HG03280 (cell line): ENCODE data around the gene MEGF11.

ENCODE experiments used
- ATAC-seq: cut with Tn5 transposase; IDR thresholded peaks from one replicate; pipeline ENCODE4 v1.9.1; 2021; ENCODE audit warnings: mild to moderate bottlenecking, moderate library complexity; ENCODE audit not compliant: unreplicated experiment

MEGF11 gene

DNA sequence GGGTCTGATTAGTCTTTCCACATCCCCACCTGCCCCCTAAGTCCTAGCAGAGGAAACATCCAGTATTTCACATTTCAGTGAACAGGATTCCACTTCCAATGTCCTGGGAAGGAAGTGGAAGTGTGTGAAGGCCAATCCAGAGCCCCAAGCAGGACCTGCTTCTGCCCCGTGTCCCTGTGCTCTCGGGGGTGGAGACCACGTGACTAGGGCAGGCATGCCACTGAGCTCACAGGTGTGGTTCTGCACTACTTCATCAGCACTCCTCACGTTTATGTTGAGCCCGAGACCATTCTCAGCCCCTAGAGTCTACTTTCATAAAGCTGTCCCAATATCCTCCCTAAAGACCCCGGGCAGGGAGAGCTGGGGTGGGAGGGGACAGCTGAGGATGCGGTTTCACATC lies 299.9 kb downstream of the MEGF11 start:
- ATAC-seq: no peak

DNA sequence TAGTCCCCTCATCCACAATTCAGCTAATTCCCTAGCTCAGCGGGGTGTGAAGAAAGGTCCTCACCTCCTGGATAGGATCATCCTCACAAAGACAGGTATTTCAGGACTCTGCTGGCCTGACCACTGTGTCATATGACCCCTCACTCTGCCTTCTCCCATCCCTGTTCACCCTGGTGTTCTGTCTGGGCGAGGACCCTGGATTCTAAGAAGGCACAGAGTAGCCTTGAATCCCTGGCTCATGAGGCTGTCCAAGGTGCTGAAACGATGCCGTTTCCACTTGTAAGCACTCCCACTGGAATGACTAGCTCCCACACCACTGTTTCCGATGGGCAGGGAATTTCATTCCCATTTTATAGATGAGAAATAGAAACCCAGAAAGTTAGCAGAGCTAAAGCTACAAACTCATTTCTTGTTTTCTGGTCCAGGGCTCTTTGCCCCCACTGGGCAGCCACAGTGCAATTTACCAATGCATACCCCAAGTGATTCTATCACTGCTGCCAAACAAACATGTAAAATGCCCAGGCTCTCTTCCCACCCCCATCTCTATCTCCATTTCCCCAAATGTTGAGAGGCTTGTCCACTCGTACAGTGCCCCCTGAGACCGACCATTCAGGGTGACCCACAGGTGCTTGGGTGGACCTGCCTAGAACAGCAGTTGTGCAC lies 301.0 kb downstream of the MEGF11 start:
- ATAC-seq: no peak

DNA sequence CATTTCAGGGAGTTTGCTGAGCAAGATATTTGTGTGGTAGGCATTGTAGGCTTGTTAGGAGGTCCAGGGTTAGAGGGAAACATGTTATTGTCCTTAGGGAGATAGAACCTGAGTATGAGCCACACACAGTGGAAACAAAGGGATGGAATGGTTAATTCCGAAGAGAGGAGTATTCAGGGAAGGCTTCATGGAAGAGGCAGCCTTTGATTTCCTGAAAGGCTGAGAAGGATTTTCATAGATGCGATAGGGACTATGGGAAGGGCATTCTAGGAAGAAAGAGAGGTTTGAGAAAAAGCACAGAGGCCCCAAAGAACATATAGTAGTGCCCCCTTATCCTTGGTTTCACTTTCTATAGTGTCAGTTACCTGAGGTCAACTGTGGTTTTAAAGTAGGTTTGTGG lies 302.5 kb downstream of the MEGF11 start:
- no peak for ATAC-seq

DNA sequence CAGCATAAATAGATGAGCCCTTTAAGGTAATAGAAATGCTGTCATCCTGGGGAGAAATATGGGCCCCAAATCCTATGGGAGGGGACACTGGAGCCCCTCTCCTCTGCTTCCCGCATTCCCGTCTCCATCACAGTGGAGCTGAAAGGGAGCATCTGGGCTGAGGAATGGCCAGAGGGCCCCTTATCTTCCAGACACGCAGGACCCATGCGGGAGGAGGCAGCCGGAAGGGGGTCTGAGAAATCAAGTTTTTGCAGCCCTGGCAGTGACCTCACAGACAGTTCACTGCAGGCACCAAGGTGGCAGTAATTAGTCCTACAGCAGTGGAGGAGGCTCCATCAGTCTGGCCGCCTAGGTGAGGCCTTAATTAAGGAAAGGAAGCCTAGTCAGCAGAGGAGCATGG lies 304.1 kb downstream of the MEGF11 start:
- ATAC-seq: no peak

DNA sequence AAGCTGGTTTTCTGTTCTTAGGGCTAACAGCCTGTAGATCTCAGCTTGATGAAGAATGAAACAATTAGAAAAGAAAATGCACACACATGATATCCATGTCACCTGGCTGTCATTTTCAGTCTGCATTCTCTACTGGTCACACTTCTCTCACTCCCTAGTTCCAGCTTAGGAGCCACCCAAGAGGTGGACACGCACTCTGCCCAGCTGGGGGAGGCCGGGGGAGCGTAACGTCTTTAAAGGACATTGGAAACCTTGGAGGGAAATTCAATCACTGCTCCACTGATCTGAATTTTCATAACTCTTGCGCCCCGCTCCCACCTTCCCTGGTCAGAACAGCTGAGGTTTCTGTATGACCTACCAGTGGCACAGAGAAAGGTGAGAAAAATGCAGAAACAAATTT lies 304.5 kb downstream of the MEGF11 start:
- ATAC-seq: no peak

DNA sequence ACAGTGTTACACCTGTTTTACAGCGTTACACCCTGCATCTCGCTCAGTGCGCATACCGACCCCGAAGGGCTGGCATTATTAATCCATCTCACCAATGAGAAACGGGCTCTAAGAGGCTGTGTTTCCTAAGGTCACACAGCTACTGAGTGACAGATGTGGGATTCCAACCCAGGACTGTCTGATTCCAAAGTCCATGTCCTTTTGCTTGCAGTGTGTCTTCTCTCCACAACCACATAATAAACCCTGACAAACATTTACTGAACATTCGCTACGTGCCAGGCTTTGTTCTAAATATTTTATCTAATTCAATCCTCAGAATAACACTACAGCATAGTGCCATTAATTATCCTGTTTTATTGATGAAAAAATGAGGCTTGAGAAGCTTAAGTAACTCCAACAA lies 305.2 kb downstream of the MEGF11 start:
- ATAC-seq: no peak

DNA sequence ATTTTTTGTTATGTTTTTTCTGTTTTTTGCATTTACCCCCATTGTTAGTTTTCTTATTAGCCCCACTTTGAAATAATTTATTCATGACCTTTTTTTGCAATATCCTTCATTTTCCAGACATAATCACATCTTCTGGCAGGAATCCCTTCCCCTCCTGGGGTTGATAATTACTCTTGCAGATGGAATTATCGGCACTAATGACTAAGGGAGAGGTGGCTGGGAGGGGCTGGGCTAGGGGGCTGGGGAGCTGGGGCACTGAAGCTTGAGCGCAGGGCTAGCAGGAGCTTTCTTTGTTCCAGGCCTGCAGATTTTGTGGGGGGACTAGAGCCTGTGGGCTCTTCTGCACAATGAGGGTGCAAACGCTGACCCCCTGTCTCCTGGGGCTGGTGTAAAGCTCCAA lies 306.5 kb downstream of the MEGF11 start:
- no peak for ATAC-seq

DNA sequence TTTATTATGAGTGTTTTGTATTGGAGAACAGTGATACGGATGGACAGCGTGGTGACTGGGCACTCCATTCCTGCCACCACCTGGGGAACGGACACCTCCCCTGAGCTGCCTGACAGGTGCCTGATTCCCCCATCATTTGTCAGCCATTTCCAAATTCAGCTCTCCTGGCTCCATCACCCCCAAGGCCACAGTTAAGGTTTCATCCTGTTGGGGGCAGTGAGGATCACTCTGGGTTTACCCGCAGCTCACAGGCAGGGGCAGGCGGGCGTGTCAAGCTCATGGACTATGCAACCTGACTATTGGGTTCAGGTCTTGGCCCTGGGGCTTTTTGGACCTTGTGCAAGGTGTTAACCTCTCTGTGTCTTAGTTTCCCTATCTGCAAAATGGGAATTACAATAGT lies 307.9 kb downstream of the MEGF11 start:
- ATAC-seq: no peak

DNA sequence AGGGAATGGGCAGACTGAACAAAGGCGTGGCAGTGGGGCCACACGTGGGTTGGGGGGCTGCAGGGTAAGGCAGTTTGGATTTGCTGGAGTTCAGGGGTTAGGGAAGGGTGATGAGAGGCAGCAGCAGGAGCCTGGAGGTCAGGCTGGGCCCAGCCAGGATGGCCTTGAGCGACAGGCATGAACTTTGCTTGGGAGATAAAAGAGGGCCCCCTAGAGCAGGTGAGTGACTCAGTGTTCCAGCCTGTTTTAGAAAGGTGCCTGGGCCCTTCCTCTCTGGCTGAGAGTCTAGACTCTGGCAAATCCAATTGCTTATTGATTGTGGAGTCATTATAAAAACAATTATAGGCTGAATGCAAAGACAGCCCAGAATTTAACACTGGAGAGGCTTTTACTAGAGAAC lies 309.1 kb downstream of the MEGF11 start:
- ATAC-seq: no peak

DNA sequence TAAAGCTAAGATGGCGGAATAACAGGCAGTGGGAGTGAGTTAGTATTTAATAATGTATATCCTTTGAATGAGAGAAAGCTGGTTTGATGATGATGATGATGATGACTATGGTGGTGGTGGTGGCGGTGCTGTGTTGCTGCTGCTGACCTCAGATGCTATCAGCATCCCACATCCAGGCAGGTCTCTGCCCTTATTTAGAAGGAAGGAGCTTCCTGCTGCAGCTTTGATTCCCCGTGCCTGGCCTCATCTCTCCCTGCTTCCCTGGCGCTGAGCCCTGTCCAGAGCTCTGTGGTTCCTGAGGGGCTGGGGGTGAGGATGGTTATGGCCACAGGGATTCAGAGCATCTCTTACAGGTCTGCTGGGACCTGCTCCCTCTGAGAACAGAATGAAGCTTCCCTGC lies 311.1 kb downstream of the MEGF11 start:
- ATAC-seq: no peak

DNA sequence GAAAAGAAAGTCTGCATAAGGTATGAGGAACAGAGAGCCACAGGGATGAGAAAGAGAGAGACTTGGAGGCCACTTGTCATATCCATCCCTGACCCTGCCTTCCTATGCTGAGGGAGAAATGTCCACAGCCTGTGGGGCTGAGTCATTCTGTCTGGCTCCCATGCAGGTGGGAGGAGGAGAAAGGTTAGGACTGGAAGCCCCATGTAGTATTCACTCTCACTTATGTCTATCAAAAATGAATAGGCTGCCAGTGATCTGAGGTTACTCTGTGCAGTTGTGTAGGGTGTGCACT lies 313.0 kb downstream of the MEGF11 start:
- no peak for ATAC-seq

DNA sequence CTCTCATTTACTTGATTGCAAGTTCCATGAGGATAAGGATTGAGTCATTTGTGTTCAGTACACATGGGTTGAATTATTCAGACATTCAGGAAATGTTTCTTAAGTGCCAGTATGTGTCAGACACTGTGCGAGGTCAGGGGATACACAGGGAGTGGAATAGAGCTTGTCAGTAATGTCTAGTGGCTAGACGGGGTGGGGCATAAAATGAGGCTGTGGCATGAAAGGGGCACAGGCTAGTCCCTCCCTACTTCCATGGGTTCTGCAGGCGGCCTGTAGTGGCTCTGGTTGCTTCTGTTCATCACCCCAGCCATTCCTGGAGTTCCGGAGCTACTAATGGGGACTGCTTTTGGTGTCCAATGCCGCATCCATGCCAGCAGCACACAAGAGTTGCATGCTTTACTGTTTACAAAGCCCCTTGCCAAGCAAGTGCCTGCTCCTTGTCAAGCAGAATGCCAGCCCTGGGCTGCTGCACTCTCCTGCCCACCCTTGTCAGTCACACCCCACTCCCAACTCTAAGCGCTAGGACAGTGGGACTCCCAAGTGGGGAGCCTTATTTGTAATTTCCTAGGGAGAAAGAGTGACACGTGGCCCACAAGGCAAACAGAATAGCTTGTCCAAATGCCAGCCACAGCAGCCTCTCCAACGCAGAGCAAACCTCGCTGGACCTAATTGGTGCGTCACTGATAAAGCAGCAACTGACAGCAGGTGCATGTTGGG lies 313.5 kb downstream of the MEGF11 start:
- no peak for ATAC-seq

DNA sequence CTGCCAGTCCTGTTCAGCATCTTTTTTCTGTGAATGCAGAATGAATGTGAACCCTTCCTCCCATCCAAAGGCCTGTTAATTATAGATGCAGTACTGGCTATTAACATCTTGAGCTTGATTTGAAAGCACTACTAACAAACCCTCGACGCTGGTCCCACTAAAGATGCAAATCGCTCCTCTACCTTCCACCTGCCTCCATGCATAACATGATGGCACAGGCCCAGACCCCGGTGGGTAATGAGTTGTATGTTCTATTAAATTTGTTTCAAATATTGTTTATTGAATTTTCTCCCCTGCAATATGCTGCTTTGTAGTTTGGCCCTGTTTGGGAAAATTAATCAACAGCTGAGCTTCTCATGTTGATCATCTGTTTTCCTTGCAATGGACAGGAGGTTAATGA lies 314.9 kb downstream of the MEGF11 start:
- ATAC-seq: no peak

DNA sequence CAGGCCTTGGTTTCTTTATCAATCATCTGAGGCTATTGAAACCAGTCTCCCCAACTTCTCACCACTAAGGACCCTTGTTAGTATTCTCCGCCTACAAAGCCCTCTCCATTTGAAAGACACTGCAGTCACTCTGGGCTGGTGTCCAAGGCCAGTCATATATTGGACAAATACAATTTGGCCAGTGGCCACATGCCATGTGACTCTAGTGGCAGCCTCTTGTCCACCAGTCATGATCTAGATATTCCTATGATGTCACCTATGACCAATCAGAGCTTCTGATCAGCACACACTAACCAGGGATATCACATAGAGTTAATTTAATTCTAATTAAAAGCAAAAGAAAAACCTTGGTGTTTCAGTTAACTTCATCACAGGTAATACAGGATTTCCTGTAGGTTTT lies 316.1 kb downstream of the MEGF11 start:
- ATAC-seq: no peak

DNA sequence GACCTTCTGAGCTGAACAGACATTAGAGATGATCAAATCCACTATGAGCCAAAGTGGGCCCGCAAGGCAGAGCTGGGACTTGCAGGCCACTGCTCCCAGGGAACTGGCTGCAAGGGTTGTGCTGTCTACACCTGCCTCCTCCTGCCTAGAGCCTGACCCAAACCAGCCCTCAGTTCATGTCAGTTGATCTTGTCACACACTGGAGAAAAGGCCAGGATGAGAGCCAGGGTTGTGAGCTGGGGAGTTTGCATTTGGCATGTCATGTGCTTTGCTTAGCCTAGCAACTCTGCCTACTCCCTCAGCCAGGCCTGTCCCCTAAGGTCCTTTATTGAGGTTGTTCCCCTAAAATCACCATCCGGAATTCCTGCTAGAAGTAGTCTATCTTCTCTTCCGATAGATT lies 316.5 kb downstream of the MEGF11 start:
- no peak for ATAC-seq

DNA sequence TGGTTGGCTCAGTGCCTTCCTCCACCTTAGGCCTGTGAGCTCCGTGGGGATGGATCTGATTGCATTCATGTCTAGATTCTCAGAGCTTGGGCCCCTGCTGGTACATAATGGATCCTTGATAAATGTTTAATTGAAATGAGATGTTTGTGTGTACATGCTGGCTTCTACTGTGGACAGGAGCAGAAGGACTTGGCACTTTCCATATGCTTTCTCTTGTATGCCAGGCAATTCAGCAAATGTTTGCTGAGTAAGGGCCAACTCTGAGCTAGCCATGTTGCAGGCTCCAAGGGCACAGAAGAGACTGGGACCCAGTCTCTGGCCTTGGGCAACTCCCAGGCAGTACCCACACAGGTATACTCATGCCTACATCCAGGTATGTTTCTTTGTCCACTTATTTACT lies 317.3 kb downstream of the MEGF11 start:
- ATAC-seq: no peak

DNA sequence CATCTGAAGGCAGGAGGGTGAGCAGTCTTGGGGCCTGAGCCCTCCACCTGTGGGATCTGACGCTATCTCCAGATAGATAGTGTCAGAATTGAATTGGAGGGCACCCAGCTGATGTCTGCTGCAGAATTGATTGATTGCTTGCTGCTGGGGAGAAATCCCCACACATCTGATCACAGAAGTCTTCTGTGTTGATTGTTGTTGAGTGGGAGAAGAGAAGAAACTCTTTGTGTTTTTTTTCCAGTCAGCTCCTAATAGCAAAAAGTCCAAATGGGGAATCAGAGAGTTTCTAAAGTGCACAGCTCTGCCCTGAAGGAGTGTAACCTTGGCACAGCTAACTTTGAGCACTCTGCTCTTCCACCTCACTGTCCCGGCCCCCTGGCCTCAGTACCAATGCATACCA lies 318.2 kb downstream of the MEGF11 start:
- ATAC-seq: no peak

DNA sequence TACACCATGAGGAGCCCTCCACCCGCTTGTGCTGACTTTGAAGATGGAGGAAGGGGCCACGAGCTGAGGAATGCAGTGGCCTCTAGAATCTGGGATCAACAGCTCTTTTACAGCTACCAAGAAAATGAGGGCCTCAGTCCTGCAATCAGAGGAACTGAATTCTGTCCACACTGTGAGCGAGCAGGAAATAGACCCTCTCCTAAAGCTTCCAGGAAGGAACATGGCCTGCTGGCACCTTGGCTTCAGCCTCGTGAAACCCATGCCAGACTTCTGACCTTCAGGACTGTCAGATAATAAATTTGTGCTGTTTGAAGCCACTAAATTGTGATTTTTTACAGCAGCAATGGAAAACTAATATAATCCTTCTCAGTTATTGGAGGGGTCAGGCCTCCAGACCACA lies 322.3 kb downstream of the MEGF11 start:
- ATAC-seq: no peak

DNA sequence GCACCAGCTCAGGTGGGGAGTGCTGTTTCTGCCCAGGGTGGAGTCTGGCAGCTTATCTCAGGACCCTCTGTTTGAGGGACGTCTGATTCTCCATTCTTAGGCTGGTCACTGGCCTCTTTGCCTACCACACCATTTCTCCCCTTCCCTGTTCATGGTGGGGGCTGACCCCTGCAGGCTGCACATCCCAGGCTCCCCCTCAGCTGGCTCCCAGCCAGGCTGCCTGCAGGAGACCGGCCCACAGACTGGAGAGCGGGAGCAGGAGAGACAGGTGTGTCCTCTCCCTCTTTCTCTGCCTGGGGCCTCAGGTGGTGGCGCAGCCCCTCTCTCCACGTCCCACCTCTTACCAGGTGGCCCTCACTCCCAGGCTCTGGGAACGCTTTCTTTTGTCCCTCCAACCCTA lies 323.4 kb downstream of the MEGF11 start:
- no peak for ATAC-seq

DNA sequence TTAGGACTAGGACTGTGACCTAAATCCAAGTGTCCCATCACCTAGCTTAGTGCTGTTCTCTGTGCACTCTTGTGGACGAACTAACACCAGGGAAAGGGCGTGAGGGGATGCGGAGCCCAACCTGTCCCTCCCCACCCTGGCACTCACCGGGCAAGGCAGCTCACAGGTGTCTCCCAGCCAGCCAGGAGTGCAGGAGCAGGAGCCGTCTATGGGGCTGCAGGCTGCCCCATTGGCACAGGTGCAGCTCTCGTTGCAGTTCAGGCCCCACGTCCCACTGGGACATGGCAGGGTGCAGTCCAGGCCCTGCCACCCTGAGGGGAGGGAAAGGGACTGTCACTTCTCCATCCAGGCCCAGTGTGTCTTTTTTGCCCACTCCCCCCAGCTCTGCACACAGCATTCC lies 324.0 kb downstream of the MEGF11 start:
- no peak for ATAC-seq

DNA sequence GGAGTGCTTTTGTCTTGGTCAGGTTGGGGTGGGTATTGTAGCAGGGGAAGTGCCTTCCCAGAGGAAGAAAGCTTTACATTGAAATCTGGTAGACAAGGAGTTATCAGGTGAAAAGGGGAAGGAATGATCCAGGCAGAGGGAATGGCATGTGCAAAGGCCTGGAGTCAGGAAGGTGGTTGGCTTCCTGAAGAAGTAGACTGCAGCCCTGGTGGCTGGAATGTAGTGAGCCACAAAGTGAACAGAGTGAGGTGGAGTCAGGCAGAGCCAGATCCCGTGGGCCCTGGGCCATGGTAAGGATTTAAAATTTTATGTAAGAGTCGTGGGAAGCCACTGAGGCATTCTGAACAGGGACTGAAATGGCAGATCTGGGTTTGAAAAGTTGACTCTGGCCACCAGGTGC lies 326.0 kb downstream of the MEGF11 start:
- no peak for ATAC-seq

DNA sequence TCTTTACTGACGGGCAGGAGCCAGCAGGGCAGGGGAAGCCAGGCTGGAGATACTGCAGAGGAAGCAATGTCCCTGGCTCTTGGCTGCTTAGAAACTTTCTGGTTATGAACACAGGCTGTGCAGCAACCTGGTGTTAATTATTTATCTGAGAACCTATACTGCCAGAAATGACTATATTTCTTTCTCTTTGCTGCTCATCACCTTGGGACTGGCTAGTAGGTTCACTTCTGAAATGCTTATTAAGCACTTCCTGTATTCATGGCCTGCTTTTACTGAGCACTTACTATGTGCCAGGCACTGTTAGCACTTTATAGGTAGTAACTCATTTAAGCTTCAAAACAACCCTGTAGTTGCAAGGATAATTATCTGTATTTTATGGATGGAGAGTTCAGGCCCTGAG lies 326.7 kb downstream of the MEGF11 start:
- no peak for ATAC-seq

DNA sequence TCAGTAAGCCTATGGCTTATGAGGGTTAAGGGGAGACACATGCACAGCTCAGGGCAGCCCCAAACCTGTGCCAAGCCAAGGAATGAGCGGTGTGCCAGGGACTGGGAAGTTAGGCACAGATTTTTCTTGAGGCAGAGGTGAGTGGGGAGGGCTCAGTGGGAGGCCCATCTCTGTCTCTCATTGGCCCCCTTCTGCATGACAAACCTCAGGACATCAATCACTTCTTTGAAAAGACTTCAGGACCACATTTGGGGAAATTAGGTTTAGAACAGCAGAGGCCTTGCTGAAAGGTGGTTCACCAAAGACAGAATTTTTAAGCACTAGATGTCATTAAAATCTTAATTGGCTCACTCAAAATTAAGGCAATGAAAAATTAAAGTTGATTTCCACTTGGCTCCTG lies 327.1 kb downstream of the MEGF11 start:
- no peak for ATAC-seq
